HG03432 (cell line): Measurements from ENCODE around the gene LRRC75B.
"Not testable (repeated sequence)": the region's sequence is repeated elsewhere in the genome, so short reads cannot be mapped to it uniquely, and the experiment has no call there.

Source experiments
- ATAC-seq: cut with Tn5 transposase; IDR thresholded peaks from one replicate; pipeline ENCODE4 v1.9.1; 2021; ENCODE audit warnings: mild to moderate bottlenecking, moderate library complexity; ENCODE audit not compliant: unreplicated experiment

Gene LRRC75B

GRCh38 chr22:24555165-24556039, 37.5 kb downstream of the LRRC75B start, which contains the start of gene SNRPD3:
SNRPD3 (plus strand) TSS chr22:24555999; CDS start chr22:24557675, 1,676 bp downstream.
- peak; percentile 75 for ATAC-seq

GRCh38 chr22:24554313-24555164, 38.3 kb downstream of the LRRC75B start, which contains the start of gene GUCD1:
GUCD1 (minus strand) TSS chr22:24555138; CDS start chr22:24554991, 147 bp downstream.
- ATAC-seq, result peak; percentile 9

GRCh38 chr22:24553597-24554312, 39.1 kb downstream of the LRRC75B start:
- ATAC-seq, result no peak

GRCh38 chr22:24552503-24553286, 40.2 kb downstream of the LRRC75B start:
- not testable (repeated sequence) for ATAC-seq

GRCh38 chr22:24550902-24551435, 41.9 kb downstream of the LRRC75B start:
- no peak for ATAC-seq

GRCh38 chr22:24550028-24550901, 42.6 kb downstream of the LRRC75B start:
- no peak for ATAC-seq

- ATAC-seq, result no peak
Observed at GRCh38 chr22:24548812-24549211, 44.1 kb downstream of the LRRC75B start.

GRCh38 chr22:24543679-24544243, 49.1 kb downstream of the LRRC75B start:
- ATAC-seq, result no peak

- no peak for ATAC-seq
Observed at GRCh38 chr22:24543185-24543601, 49.7 kb downstream of the LRRC75B start.

GRCh38 chr22:24542641-24543040, 50.2 kb downstream of the LRRC75B start:
- ATAC-seq, result no peak

- no peak for ATAC-seq
Observed at GRCh38 chr22:24541681-24542515, 51.0 kb downstream of the LRRC75B start.

- no peak for ATAC-seq
Observed at GRCh38 chr22:24540470-24540869, 52.4 kb downstream of the LRRC75B start.

GRCh38 chr22:24536089-24536488, 56.8 kb downstream of the LRRC75B start:
- ATAC-seq, result no peak
